B cell (primary cell): Measurements from ENCODE around the gene LSM10. TPM values are rescaled to one million over a fixed set of nuclear protein-coding genes. Genes with fewer than 3 reads are reported as not detected.

Experiments
- ATAC-seq: fragments of 200-7000 bp; cut with Tn5 transposase; one replicate; pipeline ENCODE4 v1.10.0; 2021; ENCODE audit warnings: low read depth, mild to moderate bottlenecking, moderate number of reproducible peaks, moderate library complexity
- CTCF ChIA-PET: fragments of 350-600 bp; sonication (Branson Sonifier 250); formaldehyde crosslinking; loops from one replicate; lab custom pipeline; 2021; ENCODE audit warnings: antibody characterized with exemption, inconsistent platforms; lab: Charles Lee
- POLR2A ChIA-PET: fragments of 350-600 bp; sonication (Branson Sonifier 250); formaldehyde crosslinking; loops from one replicate; lab custom pipeline; 2021; ENCODE audit warnings: antibody characterized with exemption; lab: Charles Lee
- DNase-seq: peaks from one replicate; pipeline ENCODE4 v3.0.0; 2013
- H2AFZ ChIP-seq: 2 replicates; pipeline ENCODE4 v1.6.1; 2012; ENCODE audit warnings: mild to moderate bottlenecking, low read depth, low read length; ENCODE audit not compliant: insufficient read depth, poor library complexity, severe bottlenecking
- H3K27ac ChIP-seq, 2 donors: 1 replicate in 1 of 2; 2 replicates in 1 of 2; pipeline ENCODE4 v1.5.1; 2012 to 2013; ENCODE audit warnings: low read length in 2 of 2, mild to moderate bottlenecking in 2 of 2, moderate library complexity in 1 of 2
- H3K27me3 ChIP-seq, 4 experiments: fragments of 200-600 bp in 1 of 4; sonication (generic) in 1 of 4; replicated peaks in 1 of 4; 1 replicate in 2 of 4; 2 replicates in 2 of 4; pipeline versions ENCODE4 v1.6.1 to v1.7.0; 2013 to 2016; ENCODE audit warnings: low read length in 3 of 4, mild to moderate bottlenecking in 2 of 4, mixed read lengths in 1 of 4, moderate library complexity in 1 of 4; ENCODE audit not compliant: insufficient read depth in 4 of 4, control insufficient read depth in 3 of 4; ENCODE audit errors: control extremely low read depth in 1 of 4
- H3K36me3 ChIP-seq, 2 experiments: replicated peaks in 1 of 2; 1 replicate in 1 of 2; 2 replicates in 1 of 2; pipeline versions ENCODE4 v1.6.1 to v1.7.1; 2013; ENCODE audit warnings: low read length in 1 of 2; ENCODE audit not compliant: insufficient read depth in 2 of 2, control insufficient read depth in 1 of 2; ENCODE audit errors: control extremely low read depth in 1 of 2, extremely low read depth in 1 of 2
- H3K4me1 ChIP-seq, 2 donors: fragments of 200-600 bp in 1 of 2; sonication (generic) in 1 of 2; 1 replicate in 1 of 2; 2 replicates in 1 of 2; pipeline versions ENCODE4 v1.5.1 to v1.6.1; 2013 to 2017; ENCODE audit warnings: low read length in 2 of 2; ENCODE audit not compliant: control insufficient read depth in 2 of 2, insufficient read depth in 2 of 2
- H3K4me2 ChIP-seq: replicated peaks from 2 replicates; pipeline ENCODE3; 2012; ENCODE audit warnings: mild to moderate bottlenecking, low read depth, low read length; ENCODE audit not compliant: poor library complexity, severe bottlenecking
- H3K4me3 ChIP-seq, 5 experiments: fragments of 200-600 bp in 1 of 5; sonication (generic) in 1 of 5; 1 replicate in 3 of 5; 2 replicates in 2 of 5; pipeline versions ENCODE4 v1.5.1 to v1.7.0; 2011 to 2016; ENCODE audit warnings: low read length in 4 of 5, mild to moderate bottlenecking in 4 of 5, low read depth in 2 of 5, control low read depth in 1 of 5, moderate library complexity in 1 of 5; ENCODE audit not compliant: insufficient read depth in 1 of 5; ENCODE audit errors: control extremely low read depth in 1 of 5, extremely low read depth in 1 of 5
- H3K79me2 ChIP-seq: fragments of 200-600 bp; sonication (generic); one replicate; pipeline ENCODE4 v1.6.0; 2016; ENCODE audit warnings: low read length; ENCODE audit not compliant: control insufficient read depth, insufficient read depth
- H3K9ac ChIP-seq: fragments of 200-600 bp; sonication (generic); 2 replicates; pipeline ENCODE4 v1.6.1; 2017; ENCODE audit warnings: mild to moderate bottlenecking, low read length, moderate library complexity
- H3K9me3 ChIP-seq, 3 donors: one replicate each; pipeline versions ENCODE4 v1.6.1 to v1.7.1; 2013; ENCODE audit warnings: low read length in 2 of 3; ENCODE audit not compliant: control insufficient read depth in 2 of 3, insufficient read depth in 1 of 3; ENCODE audit errors: control extremely low read depth in 1 of 3
- H4K20me1 ChIP-seq: 2 replicates; pipeline ENCODE4 v1.6.0; 2012; ENCODE audit warnings: mild to moderate bottlenecking, low read length; ENCODE audit not compliant: insufficient read depth, control insufficient read depth, poor library complexity, severe bottlenecking
- H3K27ac Mint-ChIP-seq: one replicate; pipeline ENCODE4 v1.8.0; 2021; ENCODE audit warnings: mixed read lengths
- H3K27me3 Mint-ChIP-seq: one replicate; pipeline ENCODE4 v1.8.0; 2021; ENCODE audit warnings: mixed read lengths
- H3K4me1 Mint-ChIP-seq: one replicate; pipeline ENCODE4 v1.8.0; 2021; ENCODE audit warnings: mixed read lengths
- H3K4me3 Mint-ChIP-seq: one replicate; pipeline ENCODE4 v1.8.0; 2021; ENCODE audit warnings: mixed read lengths
- H3K9me3 Mint-ChIP-seq: one replicate; pipeline ENCODE4 v1.8.0; 2022; ENCODE audit warnings: mixed read lengths; ENCODE audit not compliant: insufficient read depth
- CTCF ChIP-seq: fragments of 200-600 bp; IDR thresholded peaks from one replicate; pipeline ENCODE4 v1.8.0; 2022; ENCODE audit warnings: antibody characterized with exemption, mild to moderate bottlenecking
- EZH2 ChIP-seq: IDR thresholded peaks from 2 replicates; pipeline ENCODE4 v1.6.1; 2012; ENCODE audit warnings: borderline replicate concordance, low read depth, mild to moderate bottlenecking, moderate library complexity, low read length; ENCODE audit not compliant: insufficient read depth, poor library complexity, severe bottlenecking
- WGBS: methylation state at CpG from one replicate; pipeline ENCODE4 v1.1.5; 2013; ENCODE audit warnings: missing lambda C conversion rate; ENCODE audit not compliant: insufficient coverage; 5-methylcytosine and 5-hydroxymethylcytosine counted together
- intact Hi-C: fragments of 100-400 bp; cut with micrococcal nuclease; formaldehyde crosslinking; loops from one replicate; pipeline ENCODE4 v1.10.0; 2022
- polyA plus RNA-seq: library from polyadenylated mRNA; depleted of rRNA; stranded (reverse); fragments of >200 nt; gene quantifications from 2 replicates; pipeline ENCODE4 v1.2.3, GENCODE V29; 2012
- total RNA-seq, 2 donors: library from RNA; stranded (reverse); fragments of 120-200 nt in 1 of 2; gene quantifications; 1 replicate in 1 of 2; 2 replicates in 1 of 2; pipeline versions ENCODE4 v1.2.3 to v1.2.4, GENCODE V29; 2013 to 2022

LSM10 gene
- total and polyA plus RNA-seq, 2 donors (not counting 1 experiment from before 2014, with no cell fraction given) = 73.5 to 136 TPM

- Histone ChIP-seq H3K9ac (no peak overlapping the region), H3K4me3 (no peak overlapping the region), H3K36me3 (no peaks in the 10 kb centered on the region), H3K4me1 (no peaks in the 10 kb centered on the region), H4K20me1 (no peaks in the 10 kb centered on the region), H3K27me3 (peaks cover 0 to 3% (median 0%) of the 10 kb centered on the region in 4 experiments), H3K9me3 (no peaks in the 10 kb centered on the region), H2AFZ (no peak overlapping the region), H3K27ac (no peak overlapping the region), H3K4me2 (no peak overlapping the region), H3K79me2 (no peaks in the 10 kb centered on the region)
- ChIA-PET CTCF (interaction anchor here (1.1 kb wide), 1 partner anchor 100 kb away, joined by 3 read pairs; no protein-coding TSS in a partner anchor), POLR2A (no interaction called here)
- Mint-ChIP-seq H3K4me1 (no peaks in the 10 kb centered on the region), H3K27ac (no peak overlapping the region), H3K4me3 (no peak overlapping the region), H3K9me3 (no peaks in the 10 kb centered on the region), H3K27me3 (no peaks in the 10 kb centered on the region)
- ATAC-seq = no peak
- TF ChIP-seq EZH2 = no peak
- no peak for DNase-seq
- intact Hi-C loops = no loop called here
- 69% methylated on average over 1 of the region's 2 CpGs for whole genome bisulfite sequencing
Measured at GRCh38 chr1:36443297-36443696, 45.6 kb upstream of the LSM10 start.

- intact Hi-C loops = no loop called here
- no peaks in the 10 kb centered on the region for H3K9me3 Mint-ChIP-seq
- H3K4me1 Mint-ChIP-seq = no peaks in the 10 kb centered on the region
- H3K4me3 ChIP-seq = no peak overlapping the region
- H3K4me1 ChIP-seq = no peaks in the 10 kb centered on the region
- H3K9me3 ChIP-seq = no peaks in the 10 kb centered on the region
- no peaks in the 10 kb centered on the region for H3K27me3 Mint-ChIP-seq
- TF ChIP-seq EZH2 (no peak), CTCF (no peak)
- ChIA-PET CTCF (no interaction called here), POLR2A (no interaction called here)
- no peak overlapping the region for H3K4me3 Mint-ChIP-seq
- no peak overlapping the region for H2AFZ ChIP-seq
- no peak overlapping the region for H3K27ac Mint-ChIP-seq
- DNase-seq (no peak), ATAC-seq (no peak)
- H3K27me3 ChIP-seq = peaks cover 0 to 3% (median 0%) of the 10 kb centered on the region in 4 experiments
- WGBS = no CpG with 5 or more reads among the region's 3 CpGs
- no peak overlapping the region for H3K27ac ChIP-seq
- H3K79me2 ChIP-seq = no peaks in the 10 kb centered on the region
- H3K36me3 ChIP-seq = no peaks in the 10 kb centered on the region
- H4K20me1 ChIP-seq = no peaks in the 10 kb centered on the region
- no peak overlapping the region for H3K4me2 ChIP-seq
- no peak overlapping the region for H3K9ac ChIP-seq
Measured at GRCh38 chr1:36442337-36442736, 44.6 kb upstream of the LSM10 start.
